ENCODE measurements around the gene CDC16.
A peak's percentile ranks its signal among the peaks of the same experiment; 100 is the strongest.

The CDC16 gene

DNA sequence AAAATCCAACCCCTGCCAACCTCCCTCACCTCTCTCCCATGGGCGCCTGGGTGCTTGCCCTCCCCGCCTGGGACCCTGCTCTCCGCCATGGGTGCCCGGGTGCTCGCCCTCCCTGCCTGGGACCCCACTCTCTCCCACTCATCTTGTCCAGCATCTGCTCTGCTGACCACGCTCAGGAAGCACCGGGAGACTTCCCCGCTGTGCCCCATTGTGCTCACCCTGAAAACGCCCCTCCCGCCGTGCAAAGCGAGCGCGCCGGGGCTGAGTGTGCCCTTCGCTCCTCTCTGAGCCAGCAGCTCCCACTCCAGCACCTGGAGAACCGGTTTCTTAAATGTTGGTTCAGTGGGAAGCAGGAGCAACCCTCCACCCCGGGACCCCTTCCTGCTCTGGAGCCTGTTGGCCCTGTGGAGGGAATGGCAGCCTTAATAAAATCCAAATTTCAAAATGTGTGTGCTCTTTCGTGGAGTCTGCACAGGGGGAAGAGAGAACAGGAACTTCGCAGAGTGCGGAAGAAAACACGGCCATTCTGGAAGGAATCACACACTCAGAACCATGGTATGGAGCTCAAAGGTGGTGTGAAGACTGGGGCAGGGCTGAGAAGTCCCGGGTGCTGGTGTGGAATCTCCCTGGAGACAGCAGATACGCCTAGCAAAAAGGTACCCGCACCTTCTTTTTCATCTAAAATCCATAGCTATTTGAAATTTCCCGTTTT lies 23.1 kb upstream of the CDC16 start:
- Histone ChIP-seq H3K4me2 (ENCODE audit: low read length) (no peak overlapping the region), H2BK120ac (ENCODE audit: insufficient read depth, low read length, poor library complexity) (no peak overlapping the region), H2BK12ac (ENCODE audit: low read length) (no peak overlapping the region), H3K36me3 (ENCODE audit: control insufficient read depth in 1 of 2, insufficient read depth in 2 of 2, low read length in 2 of 2) (no peaks in the 10 kb centered on the region), H2AFZ (ENCODE audit: insufficient read depth, low read length, poor library complexity) (no peak overlapping the region), H3K4me1 (ENCODE audit: control insufficient read depth in 1 of 2, insufficient read depth in 2 of 2, low read length in 2 of 2) (no peaks in the 10 kb centered on the region), H4K91ac (ENCODE audit: low read depth, low read length) (no peak overlapping the region), H3K18ac (ENCODE audit: low read length) (no peak overlapping the region), H3K27me3 (ENCODE audit: insufficient read depth, low read length) (no peaks in the 10 kb centered on the region), H3K14ac (ENCODE audit: low read length) (no peak overlapping the region), H3K9me3 (ENCODE audit: insufficient read depth, low read depth, low read length) (peaks cover 11% of the 10 kb centered on the region), H3K4me3 (ENCODE audit: low read depth, low read length) (no peak overlapping the region), H3K79me2 (ENCODE audit: control insufficient read depth, insufficient read depth, low read length, poor library complexity) (no peaks in the 10 kb centered on the region), H2AK5ac (ENCODE audit: low read length) (no peak overlapping the region), H3K23ac (ENCODE audit: low read length) (no peak overlapping the region), H2BK5ac (ENCODE audit: low read depth, low read length, poor library complexity) (no peak overlapping the region), H4K8ac (ENCODE audit: low read depth, low read length) (no peak overlapping the region), H4K12ac (ENCODE audit: low read depth, low read length) (no peak overlapping the region), H3K27ac (ENCODE audit: low read depth, low read length) (no peak overlapping the region), H3K9ac (ENCODE audit: low read length) (no peak overlapping the region), H3K4ac (ENCODE audit: low read depth, low read length) (no peak overlapping the region), H3K79me1 (ENCODE audit: low read length) (no peaks in the 10 kb centered on the region)
- DNase-seq = peak; percentile 20 to 32
- WGBS (ENCODE audit: extremely low coverage, insufficient coverage, insufficient read length) = no CpG with 5 or more reads among the region's 26 CpGs

DNA sequence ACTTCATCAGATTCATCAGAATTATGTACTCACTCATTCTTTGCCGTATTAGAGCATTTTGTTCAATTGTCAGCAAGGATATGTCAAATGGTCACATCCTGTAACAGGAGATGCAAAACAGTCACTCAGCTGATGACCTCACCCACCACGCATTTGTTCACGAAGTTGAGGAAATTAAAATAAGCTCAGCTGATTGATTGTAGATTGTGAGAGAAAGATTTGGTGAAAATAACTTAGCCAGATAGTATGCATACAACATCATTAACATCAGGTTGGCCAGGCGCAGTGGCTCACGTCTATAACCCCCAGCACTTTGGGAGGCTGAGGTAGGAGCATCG lies 22.6 kb upstream of the CDC16 start:
- H2BK5ac ChIP-seq (ENCODE audit: low read depth, low read length, poor library complexity) = no peak overlapping the region
- H3K27me3 ChIP-seq (ENCODE audit: insufficient read depth, low read length) = no peaks in the 10 kb centered on the region
- no peaks in the 10 kb centered on the region for H3K79me2 ChIP-seq (ENCODE audit: control insufficient read depth, insufficient read depth, low read length, poor library complexity)
- H3K4me3 ChIP-seq (ENCODE audit: low read depth, low read length) = no peak overlapping the region
- no peak overlapping the region for H3K14ac ChIP-seq (ENCODE audit: low read length)
- H2BK120ac ChIP-seq (ENCODE audit: insufficient read depth, low read length, poor library complexity) = no peak overlapping the region
- peaks cover 6% of the 10 kb centered on the region for H3K9me3 ChIP-seq (ENCODE audit: insufficient read depth, low read depth, low read length)
- no peak overlapping the region for H3K4me2 ChIP-seq (ENCODE audit: low read length)
- H4K8ac ChIP-seq (ENCODE audit: low read depth, low read length) = no peak overlapping the region
- no peaks in the 10 kb centered on the region for H3K4me1 ChIP-seq (ENCODE audit: control insufficient read depth in 1 of 2, insufficient read depth in 2 of 2, low read length in 2 of 2)
- no CpG with 5 or more reads among the region's 6 CpGs for WGBS (ENCODE audit: extremely low coverage, insufficient coverage, insufficient read length)
- H2BK12ac ChIP-seq (ENCODE audit: low read length) = no peak overlapping the region
- no peak overlapping the region for H2AK5ac ChIP-seq (ENCODE audit: low read length)
- DNase-seq = peak in 1 of 2 donors; percentile 60
- H3K79me1 ChIP-seq (ENCODE audit: low read length) = no peaks in the 10 kb centered on the region
- no peak overlapping the region for H3K4ac ChIP-seq (ENCODE audit: low read depth, low read length)
- no peak overlapping the region for H4K91ac ChIP-seq (ENCODE audit: low read depth, low read length)
- no peak overlapping the region for H3K9ac ChIP-seq (ENCODE audit: low read length)
- no peak overlapping the region for H2AFZ ChIP-seq (ENCODE audit: insufficient read depth, low read length, poor library complexity)
- H3K36me3 ChIP-seq (ENCODE audit: control insufficient read depth in 1 of 2, insufficient read depth in 2 of 2, low read length in 2 of 2) = no peaks in the 10 kb centered on the region
- no peak overlapping the region for H3K27ac ChIP-seq (ENCODE audit: low read depth, low read length)
- no peak overlapping the region for H4K12ac ChIP-seq (ENCODE audit: low read depth, low read length)
- H3K18ac ChIP-seq (ENCODE audit: low read length) = no peak overlapping the region
- no peak overlapping the region for H3K23ac ChIP-seq (ENCODE audit: low read length)

DNA sequence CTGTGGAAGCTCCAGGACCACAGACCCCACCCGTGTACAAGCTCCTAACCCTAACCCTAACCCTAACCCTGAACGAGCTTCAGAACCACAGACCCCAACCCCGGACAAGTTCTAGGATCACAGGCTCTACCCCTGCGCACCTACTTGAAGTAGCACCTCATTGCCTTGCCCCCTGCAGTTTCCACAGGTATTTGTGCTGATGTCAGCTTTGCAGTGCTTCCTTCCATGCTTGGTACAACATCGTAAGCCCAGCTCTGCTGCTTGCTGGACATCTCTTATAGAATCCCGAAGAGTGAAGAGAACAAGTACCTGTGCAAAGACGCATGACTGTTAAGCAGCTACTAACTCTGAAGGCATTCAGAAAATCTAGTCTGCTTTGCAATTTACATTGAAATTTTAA lies 20.7 kb upstream of the CDC16 start:
- WGBS (ENCODE audit: extremely low coverage, insufficient coverage, insufficient read length) = no CpG with 5 or more reads among the region's 7 CpGs
- DNase-seq = no peak
- H3K9me3 ChIP-seq (ENCODE audit: insufficient read depth, low read depth, low read length) = peaks cover 1% of the 10 kb centered on the region
- H2BK5ac ChIP-seq (ENCODE audit: low read depth, low read length, poor library complexity) = no peak overlapping the region
- no peaks in the 10 kb centered on the region for H3K79me1 ChIP-seq (ENCODE audit: low read length)
- H3K4ac ChIP-seq (ENCODE audit: low read depth, low read length) = no peak overlapping the region
- H3K4me1 ChIP-seq (ENCODE audit: control insufficient read depth in 1 of 2, insufficient read depth in 2 of 2, low read length in 2 of 2) = no peaks in the 10 kb centered on the region
- no peak overlapping the region for H3K4me3 ChIP-seq (ENCODE audit: low read depth, low read length)
- H2BK12ac ChIP-seq (ENCODE audit: low read length) = no peak overlapping the region
- no peak overlapping the region for H2AFZ ChIP-seq (ENCODE audit: insufficient read depth, low read length, poor library complexity)
- no peak overlapping the region for H3K23ac ChIP-seq (ENCODE audit: low read length)
- H4K8ac ChIP-seq (ENCODE audit: low read depth, low read length) = no peak overlapping the region
- H4K91ac ChIP-seq (ENCODE audit: low read depth, low read length) = no peak overlapping the region
- no peak overlapping the region for H3K18ac ChIP-seq (ENCODE audit: low read length)
- H2BK120ac ChIP-seq (ENCODE audit: insufficient read depth, low read length, poor library complexity) = no peak overlapping the region
- H3K79me2 ChIP-seq (ENCODE audit: control insufficient read depth, insufficient read depth, low read length, poor library complexity) = no peaks in the 10 kb centered on the region
- no peak overlapping the region for H3K9ac ChIP-seq (ENCODE audit: low read length)
- H2AK5ac ChIP-seq (ENCODE audit: low read length) = no peak overlapping the region
- no peak overlapping the region for H3K14ac ChIP-seq (ENCODE audit: low read length)
- no peaks in the 10 kb centered on the region for H3K27me3 ChIP-seq (ENCODE audit: insufficient read depth, low read length)
- H4K12ac ChIP-seq (ENCODE audit: low read depth, low read length) = no peak overlapping the region
- no peak overlapping the region for H3K4me2 ChIP-seq (ENCODE audit: low read length)
- H3K27ac ChIP-seq (ENCODE audit: low read depth, low read length) = no peak overlapping the region
- H3K36me3 ChIP-seq (ENCODE audit: control insufficient read depth in 1 of 2, insufficient read depth in 2 of 2, low read length in 2 of 2) = no peaks in the 10 kb centered on the region

DNA sequence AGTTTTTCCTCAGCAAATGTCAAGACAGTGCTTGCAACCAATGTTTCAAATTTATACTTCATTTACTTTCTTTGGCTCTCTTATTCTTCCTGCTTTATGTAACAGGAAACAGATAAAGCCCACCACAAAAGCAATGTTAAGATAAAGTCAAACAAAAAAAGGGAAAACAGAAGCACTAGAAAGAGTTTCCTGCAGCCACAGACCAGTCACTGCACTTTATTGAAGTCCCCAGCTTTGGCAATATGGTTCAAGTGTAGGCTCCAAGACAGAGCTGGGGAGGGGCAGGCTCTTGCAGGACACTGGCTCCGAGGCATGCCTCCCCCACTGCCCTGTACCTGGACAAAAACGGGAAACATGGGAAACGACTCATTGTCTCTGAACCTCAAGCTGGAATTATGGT lies 15.3 kb upstream of the CDC16 start:
- Histone ChIP-seq H2AK5ac (ENCODE audit: low read length) (no peak overlapping the region), H2AFZ (ENCODE audit: insufficient read depth, low read length, poor library complexity) (no peak overlapping the region), H3K23ac (ENCODE audit: low read length) (no peak overlapping the region), H3K79me1 (ENCODE audit: low read length) (no peaks in the 10 kb centered on the region), H3K27me3 (ENCODE audit: insufficient read depth, low read length) (no peaks in the 10 kb centered on the region), H3K36me3 (ENCODE audit: control insufficient read depth in 1 of 2, insufficient read depth in 2 of 2, low read length in 2 of 2) (no peaks in the 10 kb centered on the region), H3K4me1 (ENCODE audit: control insufficient read depth in 1 of 2, insufficient read depth in 2 of 2, low read length in 2 of 2) (no peaks in the 10 kb centered on the region), H2BK120ac (ENCODE audit: insufficient read depth, low read length, poor library complexity) (no peak overlapping the region), H3K9ac (ENCODE audit: low read length) (no peak overlapping the region), H3K14ac (ENCODE audit: low read length) (no peak overlapping the region), H2BK12ac (ENCODE audit: low read length) (no peak overlapping the region), H3K9me3 (ENCODE audit: insufficient read depth, low read depth, low read length) (peaks cover 2% of the 10 kb centered on the region), H4K91ac (ENCODE audit: low read depth, low read length) (no peak overlapping the region), H3K18ac (ENCODE audit: low read length) (no peak overlapping the region), H3K79me2 (ENCODE audit: control insufficient read depth, insufficient read depth, low read length, poor library complexity) (no peaks in the 10 kb centered on the region), H2BK5ac (ENCODE audit: low read depth, low read length, poor library complexity) (no peak overlapping the region), H4K8ac (ENCODE audit: low read depth, low read length) (no peak overlapping the region), H3K4me2 (ENCODE audit: low read length) (no peak overlapping the region), H3K4me3 (ENCODE audit: low read depth, low read length) (no peak overlapping the region), H3K27ac (ENCODE audit: low read depth, low read length) (no peak overlapping the region), H4K12ac (ENCODE audit: low read depth, low read length) (no peak overlapping the region), H3K4ac (ENCODE audit: low read depth, low read length) (no peak overlapping the region)
- WGBS (ENCODE audit: extremely low coverage, insufficient coverage, insufficient read length) = no CpG with 5 or more reads among the region's 3 CpGs
- DNase-seq = no peak

Measured in trophoblast cell (in vitro differentiated cells and primary cell).